Liver (tissue), 9 donors: Measurements from ENCODE around the gene RET. TPM values are rescaled to one million over a fixed set of nuclear protein-coding genes. Genes with fewer than 3 reads are reported as not detected.

Source experiments
- DNase-seq: peaks from one replicate; pipeline ENCODE4 v3.0.0-alpha.2; 2017; ENCODE audit warnings: low spot score
- H3K27ac ChIP-seq, 2 donors: one replicate each; pipeline ENCODE4 v1.7.0; 2013; ENCODE audit warnings: inconsistent platforms in 2 of 2, low read length in 2 of 2, control low read depth in 1 of 2, low read depth in 1 of 2, mild to moderate bottlenecking in 1 of 2
- H3K27me3 ChIP-seq, 4 donors: one replicate each; pipeline versions ENCODE4 v1.6.1 to v1.7.0; 2013; ENCODE audit warnings: low read length in 3 of 4, inconsistent platforms in 1 of 4, mild to moderate bottlenecking in 1 of 4, moderate library complexity in 1 of 4; ENCODE audit not compliant: control insufficient read depth in 4 of 4, insufficient read depth in 4 of 4
- H3K36me3 ChIP-seq, 4 donors: one replicate each; pipeline versions ENCODE4 v1.6.1 to v1.7.0; 2013; ENCODE audit warnings: low read length in 3 of 4, mild to moderate bottlenecking in 3 of 4, low read depth in 1 of 4, moderate library complexity in 1 of 4; ENCODE audit not compliant: control insufficient read depth in 4 of 4, insufficient read depth in 3 of 4
- H3K4me1 ChIP-seq, 4 donors: one replicate each; pipeline versions ENCODE4 v1.6.1 to v1.7.0; 2013; ENCODE audit warnings: low read length in 3 of 4, mild to moderate bottlenecking in 3 of 4, moderate library complexity in 1 of 4; ENCODE audit not compliant: control insufficient read depth in 4 of 4, insufficient read depth in 4 of 4
- H3K4me3 ChIP-seq, 3 donors: one replicate each; pipeline versions ENCODE4 v1.6.1 to v1.7.0; 2013; ENCODE audit warnings: low read length in 3 of 3, control low read depth in 1 of 3, low read depth in 1 of 3, mild to moderate bottlenecking in 1 of 3
- H3K9ac ChIP-seq, 2 donors: one replicate each; pipeline ENCODE4 v1.7.0; 2013; ENCODE audit warnings: low read length in 2 of 2, mild to moderate bottlenecking in 2 of 2, moderate library complexity in 2 of 2, control low read depth in 1 of 2, low read depth in 1 of 2
- H3K9me3 ChIP-seq, 4 donors: one replicate each; pipeline versions ENCODE4 v1.6.1 to v1.7.0; 2013; ENCODE audit warnings: low read length in 3 of 4; ENCODE audit not compliant: control insufficient read depth in 4 of 4
- CTCF ChIP-seq: fragments of 150-350 bp; IDR thresholded peaks from 2 replicates; pipeline ENCODE4 v1.5.1; 2017; ENCODE audit warnings: improper control_type of control experiment, low read depth, low read length; ENCODE audit not compliant: missing input control
- EGR1 ChIP-seq, 2 donors: IDR thresholded peaks; 2 replicates each; pipeline ENCODE4 v1.6.1; 2016 to 2018; ENCODE audit warnings: antibody characterized with exemption in 2 of 2, low read depth in 2 of 2
- FOXA1 ChIP-seq: IDR thresholded peaks from 2 replicates; pipeline ENCODE4 v1.6.1; 2016; ENCODE audit warnings: antibody characterized with exemption
- FOXA2 ChIP-seq: IDR thresholded peaks from 2 replicates; pipeline ENCODE4 v1.6.1; 2016; ENCODE audit warnings: antibody characterized with exemption
- GABPA ChIP-seq, 2 donors: IDR thresholded peaks in 1 of 2; conservative IDR thresholded peaks in 1 of 2; 2 replicates each; pipeline ENCODE4 v1.6.1; 2016; ENCODE audit warnings: antibody characterized with exemption in 2 of 2, mild to moderate bottlenecking in 1 of 2, moderate library complexity in 1 of 2
- HNF4A ChIP-seq, 2 donors: conservative IDR thresholded peaks; 2 replicates each; pipeline ENCODE4 v1.6.1; 2016; ENCODE audit warnings: antibody characterized with exemption in 2 of 2, mild to moderate bottlenecking in 2 of 2
- HNF4G ChIP-seq: IDR thresholded peaks from 2 replicates; pipeline ENCODE4 v1.6.1; 2016; ENCODE audit warnings: antibody characterized with exemption
- JUND ChIP-seq, 2 donors: IDR thresholded peaks; 2 replicates each; pipeline ENCODE4 v1.6.1; 2016; ENCODE audit warnings: antibody characterized with exemption in 2 of 2
- NR2F2 ChIP-seq: IDR thresholded peaks from 2 replicates; pipeline ENCODE4 v1.6.1; 2016; ENCODE audit warnings: antibody characterized with exemption
- RAD21 ChIP-seq, 2 donors: IDR thresholded peaks; 2 replicates each; pipeline ENCODE4 v1.6.1; 2016; ENCODE audit warnings: antibody characterized with exemption in 2 of 2, mild to moderate bottlenecking in 2 of 2
- REST ChIP-seq: IDR thresholded peaks from 2 replicates; pipeline ENCODE4 v1.6.1; 2016; ENCODE audit warnings: antibody characterized with exemption, mild to moderate bottlenecking
- RXRA ChIP-seq, 2 donors: IDR thresholded peaks; 2 replicates each; pipeline ENCODE4 v1.6.1; 2017 to 2018; ENCODE audit warnings: antibody characterized with exemption in 2 of 2, mild to moderate bottlenecking in 1 of 2
- SP1 ChIP-seq: IDR thresholded peaks from 2 replicates; pipeline ENCODE4 v1.6.1; 2018; ENCODE audit warnings: antibody characterized with exemption, mild to moderate bottlenecking
- TAF1 ChIP-seq: conservative IDR thresholded peaks from 2 replicates; pipeline ENCODE4 v1.6.1; 2016; ENCODE audit warnings: antibody characterized with exemption, mild to moderate bottlenecking
- YY1 ChIP-seq: IDR thresholded peaks from 2 replicates; pipeline ENCODE4 v1.6.1; 2016; ENCODE audit warnings: antibody characterized with exemption, mild to moderate bottlenecking
- WGBS: extraction: QIAGEN DNeasy Blood & Tissue Kit; methylation state at CpG from one replicate; pipeline ENCODE4 v1.1.7; 2013; 5-methylcytosine and 5-hydroxymethylcytosine counted together
- polyA plus RNA-seq, 2 donors: library from polyadenylated mRNA; stranded (reverse) in 1 of 2; unstranded in 1 of 2; fragments of 200-250 nt in 1 of 2; fragments of >200 nt in 1 of 2; fragmentation: Nextera tagmentation in 1 of 2; extraction: Ambion mirVana in 1 of 2; gene quantifications; one replicate each; pipeline versions ENCODE4 v1.2.1 to v1.2.3, GENCODE V29; 2013 to 2015
- total RNA-seq, 2 donors: library from RNA; depleted of rRNA; stranded (reverse); fragments of >200 nt; gene quantifications; one replicate each; pipeline ENCODE4 v1.2.3, GENCODE V29; 2014
- TF ChIP-seq, protein P1 (sequence below): IDR thresholded peaks from 2 replicates; pipeline ENCODE4 v1.6.1; 2016; ENCODE audit warnings: antibody characterized with exemption
- TF ChIP-seq, protein P2 (sequence below): IDR thresholded peaks from 2 replicates; pipeline ENCODE4 v1.6.1; 2016; ENCODE audit warnings: antibody characterized with exemption
- TF ChIP-seq, protein P3 (sequence below): IDR thresholded peaks from 2 replicates; pipeline ENCODE4 v1.6.1; 2016; ENCODE audit warnings: antibody characterized with exemption
- donor health status: healthy.
- donor health status: healthy.
- donor health status: healthy.
- donor health status: healthy.
- donor health status: healthy.

Gene RET
- total and polyA plus RNA-seq, 4 donors = 0.09 to 2.5 (median 0.33) TPM; not detected in 1

GRCh38 chr10:43123361-43124093 is 46.7 kb downstream of the RET start:
- no peak overlapping the region for H3K9ac ChIP-seq
- H3K27me3 ChIP-seq = no peaks in the 10 kb centered on the region
- no peak overlapping the region for H3K4me3 ChIP-seq
- WGBS = 82% methylated on average over 9 of the region's 9 CpGs
- H3K36me3 ChIP-seq = no peaks in the 10 kb centered on the region
- DNase-seq = no peak
- peaks cover 0 to under 1% (median 0%) of the 10 kb centered on the region in 4 donors for H3K4me1 ChIP-seq
- H3K27ac ChIP-seq = no peak overlapping the region
- TF ChIP-seq FOXA1 (no peak), CTCF (no peak), JUND (IDR thresholded peaks at IDR 0.05) (no peak)
- H3K9me3 ChIP-seq = no peaks in the 10 kb centered on the region

GRCh38 chr10:43124094-43124521 is 47.2 kb downstream of the RET start:
- WGBS = 85% methylated on average over 6 of the region's 6 CpGs

More at GRCh38 chr10:43124094-43124521, 47.2 kb downstream of the RET start:
- H3K27ac ChIP-seq = no peak overlapping the region
- no peaks in the 10 kb centered on the region for H3K9me3 ChIP-seq
- no peaks in the 10 kb centered on the region for H3K4me1 ChIP-seq
- TF ChIP-seq FOXA2 (no peak), SP1 (no peak), HNF4A (conservative IDR thresholded peaks at IDR 0.05) (no peak), FOXA1 (no peak), RAD21 (IDR thresholded peaks at IDR 0.05) (no peak), REST (no peak), EGR1 (IDR thresholded peaks at IDR 0.05; ENCODE audit: low read depth in 2 of 2) (no peak), YY1 (no peak), RXRA (IDR thresholded peaks at IDR 0.05) (no peak), JUND (IDR thresholded peaks at IDR 0.05) (no peak), NR2F2 (no peak), TAF1 (no peak), CTCF (no peak), GABPA (IDR thresholded peaks at IDR 0.05 in 1 of 2, conservative IDR thresholded peaks at IDR 0.05 in 1 of 2) (no peak), HNF4G (no peak)
- TF ChIP-seq, protein P1, sequence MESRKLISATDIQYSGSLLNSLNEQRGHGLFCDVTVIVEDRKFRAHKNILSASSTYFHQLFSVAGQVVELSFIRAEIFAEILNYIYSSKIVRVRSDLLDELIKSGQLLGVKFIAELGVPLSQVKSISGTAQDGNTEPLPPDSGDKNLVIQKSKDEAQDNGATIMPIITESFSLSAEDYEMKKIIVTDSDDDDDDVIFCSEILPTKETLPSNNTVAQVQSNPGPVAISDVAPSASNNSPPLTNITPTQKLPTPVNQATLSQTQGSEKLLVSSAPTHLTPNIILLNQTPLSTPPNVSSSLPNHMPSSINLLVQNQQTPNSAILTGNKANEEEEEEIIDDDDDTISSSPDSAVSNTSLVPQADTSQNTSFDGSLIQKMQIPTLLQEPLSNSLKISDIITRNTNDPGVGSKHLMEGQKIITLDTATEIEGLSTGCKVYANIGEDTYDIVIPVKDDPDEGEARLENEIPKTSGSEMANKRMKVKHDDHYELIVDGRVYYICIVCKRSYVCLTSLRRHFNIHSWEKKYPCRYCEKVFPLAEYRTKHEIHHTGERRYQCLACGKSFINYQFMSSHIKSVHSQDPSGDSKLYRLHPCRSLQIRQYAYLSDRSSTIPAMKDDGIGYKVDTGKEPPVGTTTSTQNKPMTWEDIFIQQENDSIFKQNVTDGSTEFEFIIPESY = no peak
- TF ChIP-seq, protein P2, sequence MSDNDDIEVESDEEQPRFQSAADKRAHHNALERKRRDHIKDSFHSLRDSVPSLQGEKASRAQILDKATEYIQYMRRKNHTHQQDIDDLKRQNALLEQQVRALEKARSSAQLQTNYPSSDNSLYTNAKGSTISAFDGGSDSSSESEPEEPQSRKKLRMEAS = no peak
- TF ChIP-seq, protein P3, sequence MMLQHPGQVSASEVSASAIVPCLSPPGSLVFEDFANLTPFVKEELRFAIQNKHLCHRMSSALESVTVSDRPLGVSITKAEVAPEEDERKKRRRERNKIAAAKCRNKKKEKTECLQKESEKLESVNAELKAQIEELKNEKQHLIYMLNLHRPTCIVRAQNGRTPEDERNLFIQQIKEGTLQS = no peak
- peaks cover 0 to under 1% (median 0%) of the 10 kb centered on the region in 4 donors for H3K36me3 ChIP-seq
- H3K9ac ChIP-seq = no peak overlapping the region
- DNase-seq = peak; percentile 8
- H3K4me3 ChIP-seq = no peak overlapping the region
- no peaks in the 10 kb centered on the region for H3K27me3 ChIP-seq
